DND-41 (cell line): Measurements from ENCODE around the gene SEMA4C.

Experiments
- ATAC-seq: fragments of 200-7000 bp; cut with Tn5 transposase; 3 replicates; pipeline ENCODE4 v1.9.1; 2021; ENCODE audit warnings: low read depth; ENCODE audit not compliant: insufficient read depth
- DNase-seq: peaks from one replicate; pipeline ENCODE4 v3.0.0-alpha.2; 2020
- H2AFZ ChIP-seq: 2 replicates; pipeline ENCODE4 v1.6.0; 2012; ENCODE audit warnings: low read depth, low read length
- H3K27ac ChIP-seq: 2 replicates; pipeline ENCODE4 v1.5.1; 2012; ENCODE audit warnings: low read length, inconsistent platforms
- H3K27me3 ChIP-seq: fragments of 200-600 bp; sonication (generic); 2 replicates; pipeline ENCODE4 v1.6.0; 2012; ENCODE audit warnings: low read length, mild to moderate bottlenecking, inconsistent platforms; ENCODE audit not compliant: insufficient read depth, poor library complexity
- H3K36me3 ChIP-seq: 2 replicates; pipeline ENCODE4 v1.5.1; 2012; ENCODE audit warnings: low read length, inconsistent platforms; ENCODE audit not compliant: insufficient read depth
- H3K4me1 ChIP-seq: 2 replicates; pipeline ENCODE4 v1.5.1; 2012; ENCODE audit warnings: mild to moderate bottlenecking, low read length; ENCODE audit not compliant: insufficient read depth
- H3K4me2 ChIP-seq: 2 replicates; pipeline ENCODE4 v1.6.0; 2012; ENCODE audit warnings: mild to moderate bottlenecking, moderate library complexity, low read length, inconsistent platforms; ENCODE audit not compliant: insufficient read depth
- H3K4me3 ChIP-seq, 2 experiments: fragments of 200-600 bp in 1 of 2; shearing (Covaris generic) in 1 of 2; 2 replicates each; pipeline ENCODE4 v1.5.1; 2012 to 2016; ENCODE audit warnings: inconsistent platforms in 2 of 2, low read length in 2 of 2, mild to moderate bottlenecking in 2 of 2, low read depth in 1 of 2, moderate library complexity in 1 of 2
- H3K79me2 ChIP-seq: 2 replicates; pipeline ENCODE4 v1.6.0; 2012; ENCODE audit warnings: low read length, inconsistent platforms; ENCODE audit not compliant: insufficient read depth
- H3K9ac ChIP-seq: 2 replicates; pipeline ENCODE4 v1.6.0; 2012; ENCODE audit warnings: low read depth, mild to moderate bottlenecking, inconsistent platforms, low read length, moderate library complexity
- H3K9me3 ChIP-seq: 2 replicates; pipeline ENCODE4 v1.5.1; 2012; ENCODE audit warnings: low read length, moderate library complexity, mild to moderate bottlenecking, inconsistent platforms; ENCODE audit not compliant: insufficient read depth, severe bottlenecking
- H4K20me1 ChIP-seq: 2 replicates; pipeline ENCODE4 v1.6.0; 2012; ENCODE audit warnings: low read length; ENCODE audit not compliant: insufficient read depth
- EZH2 ChIP-seq: IDR thresholded peaks from 3 replicates; pipeline ENCODE4 v1.6.1; 2012; ENCODE audit warnings: borderline replicate concordance, low read depth, mild to moderate bottlenecking, moderate library complexity, low read length, inconsistent platforms; ENCODE audit not compliant: severe bottlenecking
- TF ChIP-seq, protein P1 (sequence below): IDR thresholded peaks from 2 replicates; pipeline ENCODE4 v1.5.1; 2012; ENCODE audit warnings: borderline replicate concordance, low read length, moderate library complexity, mild to moderate bottlenecking; ENCODE audit not compliant: poor library complexity, severe bottlenecking; ENCODE audit errors: extremely low read depth

The SEMA4C gene

DNA sequence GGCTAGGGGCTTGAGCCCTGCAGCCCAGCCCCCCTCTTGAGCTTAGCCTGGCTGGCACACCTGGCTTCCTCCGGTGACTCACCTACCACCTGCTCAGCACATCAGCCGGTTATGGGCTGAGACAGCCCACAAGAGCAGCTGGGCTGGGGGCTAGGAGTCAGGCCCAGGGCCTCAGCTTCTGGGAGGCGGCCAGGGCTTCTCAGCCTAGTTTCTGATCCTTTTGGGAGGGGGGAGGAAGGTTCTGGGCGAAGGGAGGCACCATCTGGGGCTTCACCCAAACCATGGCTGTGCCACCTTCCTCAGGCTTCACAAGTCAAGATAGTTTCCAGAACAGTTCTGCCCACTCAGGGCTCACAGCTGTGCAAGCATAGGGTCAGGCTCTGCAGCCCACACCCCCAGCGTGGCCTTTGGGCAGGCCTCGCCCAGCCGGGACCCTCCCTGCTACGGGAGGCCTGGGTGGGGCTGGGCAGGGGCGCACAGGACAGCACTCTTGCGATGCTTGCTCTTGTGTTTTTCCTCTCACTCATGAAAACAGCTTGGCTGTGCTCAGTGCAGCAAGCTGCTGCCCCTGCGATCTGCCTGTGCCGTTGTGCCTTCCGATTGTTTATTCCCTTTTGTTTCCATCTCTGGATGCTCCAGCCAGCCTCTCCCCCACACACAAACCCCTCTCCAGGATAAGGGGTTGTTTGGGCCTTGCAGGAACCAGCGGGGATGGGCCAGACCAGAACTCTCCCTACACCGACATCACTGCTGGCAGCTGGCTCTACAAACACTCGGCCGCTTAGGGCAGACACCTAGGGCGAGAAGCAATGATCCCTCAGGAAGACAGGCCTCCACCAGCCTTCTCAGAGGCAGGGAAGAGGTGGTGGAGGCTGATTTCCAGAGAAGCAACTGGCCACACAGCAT lies 26.1 kb upstream of the SEMA4C start:
- Histone ChIP-seq H2AFZ (no peak overlapping the region), H3K4me2 (no peak overlapping the region), H3K9ac (no peak overlapping the region)

DNA sequence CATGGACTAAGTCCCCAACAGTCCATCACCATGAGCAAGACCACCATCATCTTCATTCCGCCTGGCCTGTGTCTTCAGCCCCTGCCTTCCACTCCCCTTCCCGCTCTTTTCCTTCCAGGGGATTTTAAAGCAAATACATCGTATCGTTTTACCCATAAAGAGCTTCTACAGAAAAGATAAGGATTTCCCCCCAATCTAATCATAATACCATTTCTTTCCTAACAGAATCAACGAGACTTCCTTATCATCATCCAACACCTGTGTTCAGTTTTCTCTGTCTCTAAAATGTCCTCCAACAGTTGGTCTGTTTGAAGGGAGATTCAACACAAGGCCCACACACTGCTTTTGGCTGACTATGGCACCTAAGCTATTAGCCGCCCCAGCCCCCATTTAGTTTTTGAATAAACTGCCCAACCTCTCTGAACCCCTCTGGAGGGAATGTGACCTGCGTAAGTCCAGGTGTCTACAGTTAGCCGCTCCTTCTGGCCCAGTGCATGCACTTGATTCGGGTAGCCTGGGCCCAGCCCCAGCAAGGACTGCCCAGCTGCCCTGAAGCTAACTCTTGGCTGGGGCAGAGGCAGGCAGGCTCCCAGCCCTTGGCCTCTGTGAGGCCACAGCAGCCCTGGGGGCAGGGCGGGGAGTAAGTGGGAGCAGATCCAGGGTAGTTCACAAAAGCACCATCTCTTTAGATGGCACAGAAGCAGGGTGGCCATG lies 25.3 kb upstream of the SEMA4C start:
- no peak overlapping the region for H3K4me2 ChIP-seq
- TF ChIP-seq EZH2, result no peak
- TF ChIP-seq, protein P1, sequence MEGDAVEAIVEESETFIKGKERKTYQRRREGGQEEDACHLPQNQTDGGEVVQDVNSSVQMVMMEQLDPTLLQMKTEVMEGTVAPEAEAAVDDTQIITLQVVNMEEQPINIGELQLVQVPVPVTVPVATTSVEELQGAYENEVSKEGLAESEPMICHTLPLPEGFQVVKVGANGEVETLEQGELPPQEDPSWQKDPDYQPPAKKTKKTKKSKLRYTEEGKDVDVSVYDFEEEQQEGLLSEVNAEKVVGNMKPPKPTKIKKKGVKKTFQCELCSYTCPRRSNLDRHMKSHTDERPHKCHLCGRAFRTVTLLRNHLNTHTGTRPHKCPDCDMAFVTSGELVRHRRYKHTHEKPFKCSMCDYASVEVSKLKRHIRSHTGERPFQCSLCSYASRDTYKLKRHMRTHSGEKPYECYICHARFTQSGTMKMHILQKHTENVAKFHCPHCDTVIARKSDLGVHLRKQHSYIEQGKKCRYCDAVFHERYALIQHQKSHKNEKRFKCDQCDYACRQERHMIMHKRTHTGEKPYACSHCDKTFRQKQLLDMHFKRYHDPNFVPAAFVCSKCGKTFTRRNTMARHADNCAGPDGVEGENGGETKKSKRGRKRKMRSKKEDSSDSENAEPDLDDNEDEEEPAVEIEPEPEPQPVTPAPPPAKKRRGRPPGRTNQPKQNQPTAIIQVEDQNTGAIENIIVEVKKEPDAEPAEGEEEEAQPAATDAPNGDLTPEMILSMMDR, result no peak
- H3K9ac ChIP-seq, result no peak overlapping the region
- H3K9me3 ChIP-seq, result no peaks in the 10 kb centered on the region
- H3K4me3 ChIP-seq, result no peak overlapping the region
- no peaks in the 10 kb centered on the region for H3K36me3 ChIP-seq
- no peaks in the 10 kb centered on the region; the same call in none of the 2 replicates for H4K20me1 ChIP-seq
- ATAC-seq (no peak), DNase-seq (no peak)
- H3K27me3 ChIP-seq, result no peaks in the 10 kb centered on the region
- H3K27ac ChIP-seq, result no peak overlapping the region
- no peaks in the 10 kb centered on the region for H3K79me2 ChIP-seq
- H2AFZ ChIP-seq, result no peak overlapping the region
- no peaks in the 10 kb centered on the region for H3K4me1 ChIP-seq

More for the DNA sequence above, 26.1 kb upstream of the SEMA4C start:
- DNase-seq (peak; percentile 8), ATAC-seq (peak; percentile 52; the same call in 2 of the 3 replicates)
- H3K27ac ChIP-seq, result no peak overlapping the region
- H3K79me2 ChIP-seq, result no peaks in the 10 kb centered on the region
- no peaks in the 10 kb centered on the region for H3K27me3 ChIP-seq
- H3K4me1 ChIP-seq, result no peaks in the 10 kb centered on the region
- no peak for TF ChIP-seq EZH2
- TF ChIP-seq, protein P1, result no peak
- H3K9me3 ChIP-seq, result no peaks in the 10 kb centered on the region
- H3K4me3 ChIP-seq, result no peak overlapping the region
- no peaks in the 10 kb centered on the region; the same call in none of the 2 replicates for H4K20me1 ChIP-seq
- no peaks in the 10 kb centered on the region for H3K36me3 ChIP-seq

DNA sequence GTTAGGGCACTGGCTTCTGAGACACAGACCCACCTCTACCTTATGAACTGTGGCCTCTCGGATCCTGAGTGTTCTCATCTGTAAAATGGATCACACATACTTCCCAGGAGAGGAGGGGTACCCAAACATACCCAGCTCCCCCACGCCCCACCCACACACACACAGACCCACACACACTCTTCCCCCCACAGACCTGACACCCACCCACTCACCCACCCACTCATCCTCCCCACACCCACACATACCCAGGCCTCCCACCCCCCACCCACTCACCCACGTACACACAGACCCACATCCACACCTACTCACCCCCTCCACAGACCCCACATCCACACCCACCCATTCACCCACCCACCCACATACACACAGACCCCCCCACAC lies 24.3 kb upstream of the SEMA4C start:
- no peak for TF ChIP-seq EZH2
- TF ChIP-seq, protein P1, result no peak
- no peaks in the 10 kb centered on the region for H3K36me3 ChIP-seq
- no peak overlapping the region for H3K27ac ChIP-seq
- ATAC-seq (no peak), DNase-seq (no peak)
- no peaks in the 10 kb centered on the region for H3K27me3 ChIP-seq
- no peak overlapping the region for H2AFZ ChIP-seq
- H4K20me1 ChIP-seq, result no peaks in the 10 kb centered on the region; the same call in none of the 2 replicates
- no peak overlapping the region for H3K9ac ChIP-seq
- no peak overlapping the region for H3K4me2 ChIP-seq
- no peak overlapping the region for H3K4me3 ChIP-seq
- H3K9me3 ChIP-seq, result no peaks in the 10 kb centered on the region
- H3K4me1 ChIP-seq, result no peaks in the 10 kb centered on the region
- H3K79me2 ChIP-seq, result no peaks in the 10 kb centered on the region
